SKM-1 treated with dmso at 0.1 percent for 144 hours (cell line): ENCODE results near the gene NDUFS7.
"Not testable (repeated sequence)": the region's sequence is repeated elsewhere in the genome, so short reads cannot be mapped to it uniquely, and the experiment has no call there.

ENCODE experiments used
- DNase-seq: peaks from one replicate; lab custom pipeline; 2025; ENCODE audit not compliant: unreplicated experiment; lab: John Stamatoyannopoulos, UW

NDUFS7 gene

DNA sequence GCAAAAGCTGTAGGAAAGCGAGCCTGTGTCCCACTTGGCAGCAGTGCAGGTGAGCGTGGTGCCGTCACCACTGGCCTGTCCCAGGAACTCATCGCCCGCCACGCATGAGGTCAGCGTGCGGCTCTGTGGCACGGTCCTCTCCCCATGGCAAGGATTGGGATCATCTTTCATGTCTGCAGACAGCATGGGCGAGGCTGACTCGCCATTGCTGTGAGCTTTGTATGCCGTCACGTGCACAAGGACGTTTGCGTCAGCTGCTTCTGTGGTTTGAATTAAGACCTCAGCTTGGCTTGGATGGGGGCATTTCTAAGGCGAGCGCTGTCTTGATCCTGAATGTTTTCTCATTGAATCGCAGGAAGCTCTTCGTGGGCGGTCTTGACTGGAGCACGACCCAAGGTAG lies 33.4 kb downstream of the NDUFS7 start:
- no peak for DNase-seq

GRCh38 chr19:1417681-1418495 lies 34.2 kb downstream of the NDUFS7 start:
- DNase-seq: no peak

DNA sequence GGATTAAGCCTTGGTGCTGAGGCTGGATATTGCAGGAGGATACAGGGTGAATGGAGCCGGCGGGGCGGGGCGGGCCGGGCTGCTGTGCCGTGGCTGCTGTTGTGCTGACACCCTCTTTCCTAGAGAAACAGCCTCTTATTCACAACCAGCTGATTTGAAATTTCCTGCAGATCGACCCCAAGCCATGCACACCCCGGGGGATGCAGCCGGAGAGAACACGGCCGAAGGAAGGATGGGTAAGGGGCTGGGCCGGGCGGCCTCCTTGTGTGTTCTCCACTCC lies 34.7 kb downstream of the NDUFS7 start:
- no peak for DNase-seq

GRCh38 chr19:1418951-1419738 lies 35.4 kb downstream of the NDUFS7 start:
- DNase-seq: no peak

DNA sequence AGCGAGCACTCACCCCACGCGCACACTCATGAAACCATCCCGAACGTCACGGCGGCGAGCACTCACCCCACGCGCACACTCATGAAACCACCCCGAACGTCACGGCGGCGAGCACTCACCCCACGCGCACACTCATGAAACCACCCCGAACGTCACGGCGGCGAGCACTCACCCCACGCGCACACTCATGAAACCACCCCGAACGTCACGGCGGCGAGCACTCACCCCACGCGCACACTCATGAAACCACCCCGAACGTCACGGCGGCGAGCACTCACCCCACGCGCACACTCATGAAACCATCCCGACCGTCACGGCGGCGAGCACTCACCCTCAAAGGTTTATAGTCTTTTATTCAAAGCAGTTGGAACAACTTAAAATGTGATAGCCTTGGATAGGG lies 36.4 kb downstream of the NDUFS7 start:
- not testable (repeated sequence) for DNase-seq

DNA sequence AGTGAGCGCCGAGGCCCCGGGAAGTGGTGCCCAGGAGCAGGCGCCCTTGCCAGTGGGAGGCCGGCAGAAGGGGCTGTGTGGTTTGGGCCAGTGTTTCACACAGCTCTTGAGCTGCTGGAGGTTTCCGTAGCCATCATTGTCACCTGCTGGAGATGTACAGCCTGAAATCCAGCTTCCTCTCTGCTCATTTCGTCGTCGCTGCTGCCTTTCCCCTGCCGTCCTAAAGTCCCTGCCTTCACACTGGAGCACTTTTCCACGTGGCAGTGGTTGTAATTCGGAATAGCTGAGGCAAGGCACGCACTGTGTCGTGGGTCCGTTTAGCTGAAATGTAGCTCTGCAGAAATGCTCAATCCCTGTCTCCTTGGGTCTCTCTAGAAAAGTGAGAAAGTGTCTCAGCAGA lies 36.9 kb downstream of the NDUFS7 start:
- DNase-seq: no peak

DNA sequence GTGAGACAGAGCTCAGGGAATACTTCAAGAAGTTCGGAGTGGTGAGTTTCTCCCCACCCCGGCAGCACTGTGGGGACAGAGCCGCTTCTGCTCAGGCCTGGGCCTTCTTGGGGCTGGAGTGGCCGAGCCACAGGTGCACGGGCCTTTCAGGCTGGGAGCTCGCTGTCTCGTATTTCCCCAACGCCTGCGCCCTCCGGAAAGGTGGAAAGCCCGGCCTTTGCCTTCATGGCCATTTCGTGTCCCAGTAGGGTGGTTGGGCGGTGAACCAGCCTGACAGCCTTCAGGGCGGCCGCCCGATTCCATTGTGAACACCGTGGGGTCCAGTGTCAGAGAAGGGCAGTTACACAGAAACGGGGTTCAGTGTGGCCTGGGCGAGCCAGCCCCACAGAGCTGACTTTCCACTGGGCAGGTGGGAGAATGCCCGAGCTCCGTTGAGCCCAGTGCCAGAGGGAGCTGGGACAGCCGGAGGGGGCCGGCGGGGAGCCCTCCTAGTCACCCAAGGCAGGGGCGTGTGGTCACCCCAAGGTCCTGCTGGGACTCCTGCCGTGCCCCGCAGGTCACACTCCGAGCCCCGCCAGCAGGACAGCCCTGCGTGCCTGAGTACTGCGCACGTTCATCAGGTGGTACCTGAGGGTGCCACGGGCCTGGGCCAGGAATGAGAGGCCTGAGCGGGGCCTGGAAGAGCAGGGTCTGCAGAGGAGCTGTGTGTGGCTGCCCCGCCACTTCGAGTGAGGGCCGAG lies 37.7 kb downstream of the NDUFS7 start:
- no peak for DNase-seq

DNA sequence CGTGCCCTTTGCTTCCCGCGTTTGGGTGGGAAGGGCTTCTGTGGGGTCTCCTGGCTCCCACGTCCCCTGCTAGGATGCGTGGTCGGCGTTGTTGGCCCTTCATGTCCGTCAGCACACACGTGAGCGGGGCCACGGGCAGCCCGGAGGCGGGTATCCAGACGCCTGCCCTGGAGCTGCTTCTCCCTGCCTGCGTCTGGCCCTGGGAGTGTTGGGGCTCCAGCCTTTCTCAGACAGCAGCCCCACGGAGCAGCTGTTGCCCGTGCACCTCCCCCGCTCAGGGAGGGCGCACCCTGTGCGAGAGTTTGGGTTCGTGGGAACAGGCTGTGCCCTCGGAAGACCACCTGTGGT lies 38.2 kb downstream of the NDUFS7 start:
- DNase-seq: no peak

- no peak for DNase-seq
Measured at GRCh38 chr19:1422360-1422759, 38.7 kb downstream of the NDUFS7 start.

GRCh38 chr19:1422943-1423342 lies 39.2 kb downstream of the NDUFS7 start:
- no peak for DNase-seq

DNA sequence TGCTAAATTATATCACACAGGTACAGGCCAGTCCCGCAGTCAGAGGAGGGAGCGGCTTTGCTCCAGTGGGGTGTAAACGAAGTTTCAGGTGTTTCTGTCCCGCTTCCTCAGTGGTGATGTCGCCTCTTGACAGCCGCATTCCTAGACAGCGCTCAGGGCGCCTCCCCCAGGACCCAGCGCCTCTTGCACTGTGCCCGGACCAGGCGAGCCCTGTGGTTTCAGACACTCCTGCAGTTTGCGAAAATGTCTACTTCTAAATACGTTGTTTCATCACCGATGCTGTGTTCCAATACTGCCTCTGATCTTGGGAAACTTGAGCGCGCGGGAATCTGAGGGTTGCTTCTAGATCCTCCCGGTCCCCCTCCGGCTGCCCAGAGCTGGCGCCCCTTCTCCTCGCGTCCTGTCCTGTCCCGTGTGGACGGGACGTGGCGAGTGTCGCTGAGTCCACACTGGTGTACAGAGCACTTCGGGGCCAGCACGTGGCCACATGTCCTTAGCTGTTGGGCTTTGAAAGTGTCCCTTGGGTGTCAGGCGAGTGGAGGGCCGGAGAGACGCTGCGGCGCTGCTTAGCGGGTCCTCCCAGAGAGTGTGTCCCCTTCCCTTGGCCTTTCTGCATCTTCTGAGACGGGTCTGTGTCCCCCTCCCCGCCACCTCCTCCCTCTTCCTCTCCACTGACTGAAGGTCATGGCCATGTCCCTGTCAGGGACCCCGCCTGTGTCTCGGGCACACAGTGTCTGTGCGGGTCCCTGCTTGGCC lies 39.9 kb downstream of the NDUFS7 start:
- DNase-seq: no peak

DNA sequence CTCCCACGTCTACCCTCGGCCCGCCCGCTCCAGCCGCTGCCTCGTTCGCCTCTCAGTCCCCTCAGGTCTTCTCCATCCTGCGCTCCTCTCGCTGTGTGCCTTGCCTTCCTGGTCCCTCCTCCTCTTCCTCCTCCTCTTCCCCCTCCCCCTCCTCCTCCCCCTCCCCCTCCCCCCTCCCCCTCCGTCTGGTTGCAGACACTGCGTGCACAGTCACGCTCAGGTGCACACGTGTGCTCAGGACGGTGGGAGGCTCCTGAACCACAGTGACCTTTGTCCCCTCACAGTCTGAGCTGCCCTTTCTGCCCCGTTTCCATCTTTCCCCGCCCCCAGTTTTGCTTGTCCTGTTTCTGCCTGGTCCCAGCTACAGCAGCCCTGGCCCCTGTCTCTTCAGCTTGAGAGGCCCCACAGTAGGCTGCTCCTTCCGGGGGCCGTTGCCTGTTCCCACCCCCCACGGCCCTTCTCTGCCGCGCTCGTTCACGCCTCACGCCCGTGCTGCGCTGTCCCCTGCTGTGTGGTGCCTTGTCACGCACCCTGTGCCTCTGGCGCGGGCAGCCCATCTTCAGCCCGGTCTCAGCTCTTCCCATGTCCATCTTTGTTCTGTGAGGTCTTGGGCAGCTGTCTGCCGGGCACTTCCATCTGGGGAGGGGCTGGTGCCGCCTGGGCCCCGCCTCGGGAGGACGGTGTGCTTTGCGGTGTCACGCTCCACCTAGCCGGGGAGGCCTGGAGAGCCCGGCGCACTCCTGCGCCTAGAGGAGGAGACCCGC lies 40.7 kb downstream of the NDUFS7 start:
- DNase-seq: no peak

- no peak for DNase-seq
Measured at GRCh38 chr19:1425102-1425837, 41.6 kb downstream of the NDUFS7 start.

DNA sequence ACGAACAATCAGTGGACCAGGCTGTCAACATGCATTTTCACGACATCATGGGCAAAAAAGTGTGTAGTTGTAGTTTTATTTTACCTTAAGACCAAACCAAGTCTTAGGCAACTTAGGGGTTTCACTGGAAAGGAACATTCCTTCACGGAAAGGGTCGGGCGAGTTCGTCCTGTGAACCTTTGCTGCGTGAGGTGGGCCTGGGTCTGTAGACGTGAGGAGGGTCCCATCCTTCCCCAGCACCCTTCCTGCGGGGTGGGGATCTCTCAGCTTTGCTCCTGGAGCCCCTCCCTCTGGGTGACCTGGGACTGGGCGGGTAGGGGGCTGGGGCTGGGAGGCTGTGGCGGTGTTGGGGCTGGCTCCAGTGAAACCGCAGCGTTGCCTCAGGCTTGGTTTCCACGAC lies 42.2 kb downstream of the NDUFS7 start:
- DNase-seq: no peak

GRCh38 chr19:1426736-1427135 lies 43.0 kb downstream of the NDUFS7 start:
- DNase-seq: no peak

DNA sequence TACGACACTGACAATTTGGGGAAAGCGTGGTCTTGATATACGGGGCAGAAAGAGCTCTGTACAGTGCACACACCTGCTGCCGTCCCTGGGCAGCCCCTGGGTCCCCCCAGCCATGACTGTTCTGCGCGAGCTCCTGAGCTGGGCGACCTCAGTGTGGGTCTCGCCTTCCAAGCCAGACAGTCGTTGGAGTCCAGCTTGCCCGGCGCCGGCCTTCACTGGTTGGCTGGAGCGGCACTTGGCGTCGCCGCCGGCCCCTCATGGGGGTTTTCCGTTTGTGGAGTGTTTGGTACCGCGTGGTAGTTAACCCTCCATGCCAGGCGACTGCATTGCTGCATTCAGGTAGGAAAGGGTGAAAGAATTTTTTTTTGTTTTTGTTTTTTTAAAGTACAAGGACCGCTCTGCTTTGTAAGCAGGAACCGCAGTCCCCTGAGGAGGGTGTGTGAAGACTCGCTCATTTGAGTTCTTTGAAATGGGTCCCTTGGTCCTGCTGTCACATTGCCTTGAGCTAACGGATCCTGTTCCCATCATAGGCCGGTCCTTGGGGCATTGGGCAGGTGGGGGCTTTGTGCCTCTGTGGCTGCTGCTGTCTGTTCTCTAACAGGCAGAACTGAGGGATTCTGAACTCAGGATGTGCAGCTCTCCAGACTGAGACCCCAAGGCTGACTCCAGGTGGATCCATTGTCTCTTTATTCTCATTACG lies 43.7 kb downstream of the NDUFS7 start:
- DNase-seq: no peak

DNA sequence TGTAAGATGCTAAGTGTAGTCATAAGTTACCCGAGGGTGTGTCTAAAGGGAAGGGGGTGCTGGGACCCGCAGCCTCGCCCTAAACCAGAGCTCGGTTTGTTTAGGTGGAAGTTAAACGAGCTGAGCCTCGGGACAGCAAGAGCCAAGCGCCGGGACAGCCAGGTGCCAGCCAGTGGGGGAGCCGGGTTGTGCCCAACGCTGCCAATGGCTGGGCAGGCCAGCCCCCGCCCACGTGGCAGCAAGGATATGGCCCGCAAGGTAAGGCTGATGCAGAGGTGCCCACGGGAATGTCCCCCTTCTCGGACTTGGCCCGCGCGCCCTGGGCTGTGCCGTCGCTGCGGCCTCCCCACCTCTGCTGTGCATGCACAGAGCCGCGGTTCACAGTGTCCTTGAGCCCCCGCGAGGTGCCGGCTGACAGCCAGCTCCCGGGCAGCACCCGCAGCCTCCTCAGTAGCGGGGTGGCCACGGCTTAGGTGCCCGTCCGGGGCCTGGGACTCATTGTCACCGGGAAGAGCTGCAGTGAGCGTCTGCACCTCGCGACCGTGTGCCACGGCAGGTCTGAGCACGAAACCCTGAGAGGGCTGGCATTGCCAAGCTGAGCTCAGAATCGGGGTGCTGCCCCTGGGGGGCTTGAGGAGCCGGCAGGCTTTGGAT lies 45.2 kb downstream of the NDUFS7 start:
- DNase-seq: no peak

DNA sequence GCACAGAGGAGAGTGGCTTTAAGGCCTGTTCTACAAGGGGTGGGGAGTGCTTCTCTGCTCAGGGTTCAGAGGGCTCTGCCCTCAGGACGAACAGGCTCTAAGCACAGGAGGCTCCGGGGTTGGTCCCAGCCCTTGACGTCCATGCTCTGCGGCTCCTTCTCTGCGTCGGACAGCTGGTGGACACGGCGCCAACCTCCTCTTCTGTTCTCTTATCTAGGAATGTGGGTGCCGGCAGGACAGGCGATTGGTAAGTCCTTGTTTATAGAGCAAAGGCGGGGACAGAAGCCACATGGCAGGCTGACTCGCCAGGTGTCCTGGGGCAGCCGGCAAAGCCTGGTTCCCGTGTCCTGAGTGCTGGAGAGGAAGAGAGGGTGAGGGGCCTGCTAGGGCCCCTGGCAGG lies 46.0 kb downstream of the NDUFS7 start:
- DNase-seq: no peak

GRCh38 chr19:1430246-1430645 lies 46.5 kb downstream of the NDUFS7 start:
- no peak for DNase-seq
